Stimulated activated CD8-positive, alpha-beta memory T cell treated with anti-CD3 and anti-CD28 coated beads, Interleukin-2, amount 100 ng/mL, for 48 hours (primary cell): Measurements from ENCODE around the gene AKT3.
A peak's percentile ranks its signal among the peaks of the same experiment; 100 is the strongest.
"Not testable (repeated sequence)": the region's sequence is repeated elsewhere in the genome, so short reads cannot be mapped to it uniquely, and the experiment has no call there.

Experiments
- DNase-seq, 2 donors: peaks; one replicate each; pipeline ENCODE4 v3.0.0-alpha.2; 2020; ENCODE audit warnings: low read depth in 2 of 2

AKT3 gene

DNA sequence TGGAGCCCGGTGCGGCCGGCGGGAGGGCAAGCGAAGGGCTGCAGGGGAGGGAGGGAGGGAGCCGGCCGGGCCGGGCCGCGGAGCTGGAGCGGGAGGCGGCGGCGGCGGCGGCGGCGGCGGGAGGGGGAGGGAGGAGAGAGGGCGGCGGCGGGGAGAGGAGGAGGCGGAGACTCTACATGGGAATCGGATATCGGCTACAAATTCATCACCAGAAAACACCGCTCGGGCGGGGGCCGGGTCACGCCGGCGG, at the start of gene AKT3:
AKT3 (minus strand) TSS at position 42 of the 250 bp plus-strand sequence. CDS start 7,073 bp downstream, outside the sequence.
- DNase-seq, result peak in 1 of 2 donors; percentile 64

DNA sequence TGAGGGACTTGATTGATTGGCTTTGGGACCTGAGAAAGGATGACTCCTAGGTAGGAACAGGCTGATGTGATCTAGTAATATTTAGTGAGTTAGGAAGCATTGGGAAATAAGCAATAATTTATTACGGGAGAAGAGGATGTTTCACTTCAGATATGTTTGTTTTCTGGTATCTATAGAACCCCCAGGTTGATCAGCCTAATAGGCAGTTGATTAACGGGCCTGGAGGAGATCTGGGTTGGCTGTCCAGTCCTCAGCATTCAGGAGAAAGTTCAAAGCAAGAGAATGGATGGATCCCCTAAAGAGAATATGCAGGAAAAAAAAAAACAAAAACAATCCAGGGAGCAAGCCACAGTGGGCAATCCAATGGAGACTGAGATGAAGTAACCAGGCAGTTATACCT, 48.2 kb upstream of the AKT3 start:
- DNase-seq, result no peak

DNA sequence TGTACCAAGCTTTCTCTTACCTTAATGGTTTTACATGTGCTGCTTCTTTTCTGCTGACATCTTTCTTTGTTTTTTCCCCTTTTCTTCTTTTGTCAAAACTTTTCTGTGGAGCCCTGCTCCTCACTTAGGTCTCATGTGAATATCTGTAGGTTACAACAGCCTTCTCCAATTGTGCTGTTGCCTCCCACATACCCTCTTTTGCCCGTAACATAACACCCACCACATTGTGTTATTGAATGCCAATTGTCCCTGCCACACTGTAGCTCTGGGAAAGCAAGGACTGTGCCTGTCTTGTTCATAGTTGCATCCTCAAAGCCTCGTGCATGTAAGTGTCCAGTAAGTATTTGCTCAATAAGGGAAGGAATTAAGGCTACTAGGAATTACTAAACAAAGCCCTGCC, 46.3 kb upstream of the AKT3 start:
- DNase-seq, result no peak

DNA sequence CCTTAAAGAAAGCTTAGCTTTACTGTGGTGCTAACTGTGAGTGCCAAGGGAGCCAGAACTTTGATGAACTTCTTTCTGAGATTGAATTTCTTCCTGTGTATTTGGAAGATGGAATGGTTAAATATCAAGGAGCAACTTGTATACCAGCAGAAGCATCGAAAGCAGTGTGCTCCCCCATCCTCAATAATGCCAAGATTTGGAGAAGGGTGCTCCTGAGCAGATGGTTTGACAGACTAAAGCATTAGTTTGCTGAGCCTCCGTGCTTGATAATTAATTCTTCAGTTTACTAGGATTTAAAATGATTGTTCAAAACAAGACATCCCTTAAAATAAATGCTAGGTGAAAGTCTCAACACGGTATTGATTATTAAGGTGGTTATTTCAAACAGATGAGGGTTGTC, 42.4 kb upstream of the AKT3 start:
- no peak for DNase-seq

DNA sequence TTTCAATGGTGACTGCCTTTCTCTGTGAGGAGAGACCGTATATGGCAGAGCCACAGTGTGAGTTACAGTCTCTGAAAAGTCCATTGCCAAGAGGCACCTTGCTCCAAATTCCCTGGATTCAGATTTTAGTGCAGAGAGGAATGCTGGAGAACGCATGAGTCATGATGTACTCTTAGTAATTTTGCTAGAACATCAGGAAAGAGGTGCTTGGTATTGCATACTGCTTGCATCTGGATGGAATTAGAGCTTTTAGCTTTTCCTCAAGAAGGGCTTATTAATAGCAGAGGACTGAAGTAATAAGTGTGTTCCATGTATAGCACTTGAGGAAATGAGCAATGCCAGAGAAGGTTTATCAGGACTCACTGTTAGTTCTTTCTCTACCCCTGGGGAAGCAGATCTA, 40.5 kb upstream of the AKT3 start:
- DNase-seq, result no peak

DNA sequence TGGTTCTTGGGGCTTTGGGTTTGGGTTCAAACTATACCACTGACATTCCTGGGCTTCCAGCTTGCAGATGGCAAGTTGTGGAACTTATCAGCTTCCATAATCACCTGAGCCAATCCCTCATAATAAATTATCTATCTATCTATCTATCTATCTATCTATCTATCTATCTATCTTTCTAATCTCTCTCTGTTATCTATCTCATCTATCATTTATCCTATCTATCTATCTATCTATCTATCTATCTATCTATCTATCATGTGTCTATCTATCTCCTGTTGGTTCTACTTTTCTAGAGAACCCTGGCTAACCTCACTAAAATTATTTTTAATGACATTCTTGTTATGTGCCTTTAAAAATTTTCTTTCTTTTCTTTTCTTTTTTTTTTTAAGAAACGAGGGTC, 35.8 kb upstream of the AKT3 start:
- no peak for DNase-seq

DNA sequence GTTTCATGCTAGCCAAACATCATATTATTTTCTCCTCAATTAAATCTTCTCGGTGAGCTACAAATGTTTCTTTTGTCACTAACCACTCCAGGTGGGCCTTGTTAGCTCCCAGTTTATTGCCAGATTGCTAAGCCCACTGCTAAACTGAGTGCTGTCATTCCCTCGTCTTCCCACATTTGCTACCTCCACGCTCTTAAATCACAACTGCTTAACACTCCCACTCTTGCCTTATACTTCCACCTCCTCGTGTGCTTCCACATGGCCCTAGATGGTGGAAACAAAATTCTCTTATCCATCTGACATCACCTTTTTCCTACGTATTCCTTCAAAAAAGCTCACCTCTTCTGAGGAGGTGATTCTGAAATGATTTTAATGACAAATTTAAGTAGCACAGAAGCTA, 34.6 kb upstream of the AKT3 start:
- no peak for DNase-seq

DNA sequence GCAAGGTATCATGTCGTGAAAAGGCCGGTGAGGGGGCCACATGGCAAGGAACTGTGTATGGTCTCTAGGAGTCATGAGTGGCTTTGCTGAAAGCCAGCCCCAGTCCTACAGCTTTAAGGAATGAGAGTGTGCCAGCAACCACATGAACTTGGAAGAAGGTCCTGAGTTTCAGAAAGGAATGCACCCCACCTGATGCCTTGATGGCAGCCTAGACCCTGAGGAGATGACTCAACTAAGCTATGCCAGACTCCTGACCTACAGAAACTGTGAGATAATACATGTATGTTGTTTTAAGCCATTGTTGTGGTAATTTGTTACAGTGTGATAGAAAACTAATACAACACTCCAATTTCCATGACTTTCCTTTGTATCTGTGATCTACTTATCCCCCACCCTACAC, 33.5 kb upstream of the AKT3 start:
- no peak for DNase-seq

DNA sequence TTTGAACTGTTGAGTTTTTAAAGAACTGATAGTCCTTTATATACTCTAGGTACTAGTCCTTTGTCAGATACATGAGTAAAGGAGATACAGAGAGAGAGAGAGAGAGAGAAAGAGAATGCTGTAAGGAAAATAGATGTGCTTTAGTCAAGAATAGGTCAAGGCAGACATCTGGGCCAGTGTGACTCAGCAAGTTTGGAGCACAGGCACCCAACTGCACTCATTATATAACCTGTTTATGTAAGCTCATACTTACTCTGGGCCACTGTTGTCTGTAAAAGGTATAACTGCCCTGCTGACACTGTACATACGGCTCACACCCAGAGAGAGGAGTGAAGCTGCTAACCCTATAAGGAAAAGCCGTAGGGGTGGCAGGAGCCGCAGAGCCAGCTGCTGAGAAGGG, 32.2 kb upstream of the AKT3 start:
- DNase-seq, result no peak

DNA sequence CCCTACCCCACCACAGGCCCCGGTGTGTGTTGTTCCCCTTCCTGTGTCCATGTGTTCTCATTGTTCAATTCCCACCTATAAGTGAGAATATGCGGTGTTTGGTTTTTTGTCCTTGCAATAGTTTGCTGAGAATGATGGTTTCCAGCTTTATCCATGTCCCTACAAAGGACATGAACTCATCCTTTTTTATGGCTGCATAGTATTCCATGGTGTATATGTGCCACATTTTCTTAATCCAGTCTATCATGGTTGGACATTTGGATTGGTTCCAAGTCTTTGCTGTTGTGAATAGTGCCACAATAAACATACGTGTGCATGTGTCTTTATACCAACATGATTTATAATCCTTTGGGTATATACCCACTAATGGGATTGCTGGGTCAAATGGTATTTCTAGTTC, 27.0 kb upstream of the AKT3 start:
- DNase-seq, result not testable (repeated sequence)

DNA sequence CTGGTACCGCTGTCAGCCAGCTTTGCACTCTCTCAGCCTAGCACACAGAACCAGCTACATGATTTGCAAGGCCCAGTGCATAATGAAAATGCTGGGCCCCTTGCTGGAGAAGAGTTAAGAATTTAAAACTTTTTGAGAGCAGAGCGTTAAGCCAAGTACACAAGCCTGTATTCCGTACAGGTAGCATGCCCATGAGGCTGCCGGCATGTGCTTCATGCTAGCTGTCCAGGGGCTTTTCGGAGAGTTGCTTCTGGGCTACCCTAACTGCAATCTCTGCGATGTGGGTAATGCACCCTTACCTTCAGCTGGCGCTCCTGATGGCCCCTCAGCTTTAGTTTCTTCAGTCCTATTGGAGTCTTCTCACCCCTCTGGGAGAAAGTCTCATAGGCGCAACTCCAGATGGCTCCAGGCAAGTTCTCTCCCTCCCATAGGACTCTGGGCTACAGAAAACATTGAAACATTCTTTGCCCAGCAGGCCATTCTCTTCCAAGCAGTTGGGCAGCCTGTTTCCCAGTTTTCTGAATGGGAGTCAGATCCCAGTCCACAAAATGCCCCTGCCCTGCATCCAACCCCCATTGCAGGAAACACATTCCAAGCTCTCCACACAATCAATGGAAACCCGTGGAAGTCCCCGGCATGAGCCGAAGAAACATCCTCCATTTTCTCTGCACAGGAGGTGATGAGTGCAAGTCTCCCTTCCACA, 5.7 kb upstream of the AKT3 start:
- DNase-seq, result no peak

DNA sequence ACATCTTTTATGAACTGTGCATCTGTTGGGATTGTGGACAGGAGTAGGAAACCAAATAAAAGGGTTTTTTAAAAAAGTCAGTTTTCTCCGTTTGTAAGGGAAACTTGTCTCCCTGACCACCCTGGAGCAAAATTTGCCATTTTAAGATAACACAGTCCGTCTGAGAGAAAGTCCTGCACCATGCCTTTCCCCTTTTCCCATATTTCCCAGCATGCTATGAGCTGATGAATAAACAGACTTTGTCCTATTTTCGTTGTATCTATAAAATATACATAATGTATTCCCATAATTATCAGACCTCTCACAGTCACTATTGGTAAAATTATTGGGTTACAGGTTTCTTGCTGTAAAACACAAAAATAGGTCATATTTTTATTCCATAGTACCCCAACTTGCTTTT, 1.7 kb upstream of the AKT3 start:
- DNase-seq, result no peak

DNA sequence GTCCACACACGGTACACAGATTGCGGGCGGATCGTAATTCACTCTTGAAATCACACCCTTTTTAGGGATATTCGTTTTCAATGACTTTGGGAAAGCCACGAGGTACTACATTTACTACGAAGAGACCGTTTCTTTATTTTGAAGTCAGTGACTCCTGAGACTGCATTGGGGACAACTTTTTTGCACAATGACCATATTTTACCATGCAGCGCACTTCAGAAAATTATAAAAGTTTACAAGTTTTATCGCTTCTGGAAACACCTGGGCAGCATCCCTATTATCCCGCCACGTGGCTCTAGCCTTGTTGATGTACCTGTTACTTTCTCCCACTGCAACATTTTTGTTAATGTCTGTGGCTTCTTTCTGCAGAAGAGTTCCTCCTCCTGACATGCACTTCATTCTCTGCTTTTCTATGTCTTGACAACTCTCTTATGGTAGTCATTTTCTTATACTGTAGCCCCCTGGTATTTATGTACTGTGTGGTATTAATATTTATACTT, 1.3 kb upstream of the AKT3 start:
- DNase-seq, result no peak

DNA sequence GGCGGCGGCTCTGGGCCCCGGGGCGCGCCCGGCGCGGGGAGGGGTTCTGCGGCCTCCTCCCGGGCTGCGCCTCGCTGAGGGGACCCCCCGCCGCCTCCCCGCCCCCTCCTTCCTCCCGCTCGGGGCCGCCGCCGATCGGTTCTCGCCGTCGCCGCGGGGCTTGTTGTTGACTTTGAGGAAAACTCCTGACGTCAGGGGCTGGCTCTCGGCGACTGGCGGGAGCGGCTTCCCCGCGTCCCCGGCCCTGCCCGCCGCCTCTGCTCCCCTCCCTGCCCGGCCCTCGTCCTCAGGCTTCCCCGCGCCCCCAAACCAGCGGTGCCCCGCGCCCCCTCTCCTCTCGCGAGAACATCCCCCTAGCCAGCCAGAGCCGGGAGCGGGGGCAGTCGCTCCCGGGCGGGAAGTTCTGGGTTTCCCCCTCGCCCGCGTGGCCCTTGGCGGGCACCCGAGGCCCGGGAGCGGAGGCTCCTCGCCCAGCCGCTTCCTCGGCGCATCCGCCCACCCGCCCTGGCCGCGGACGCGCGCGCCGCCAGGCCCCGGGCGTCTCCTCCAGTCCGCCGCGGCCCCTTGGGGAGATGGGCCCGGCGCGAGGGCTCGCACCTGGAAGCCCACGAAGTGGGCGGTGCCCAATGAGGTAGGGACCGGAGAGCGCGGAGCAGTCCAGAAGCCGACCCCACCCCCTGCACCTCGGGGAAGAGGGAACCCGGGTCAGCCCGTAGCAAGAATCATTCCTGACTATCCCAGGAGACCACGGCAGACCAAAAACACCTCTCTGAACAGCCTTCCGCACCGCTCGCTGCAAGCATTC, 611 bp upstream of the AKT3 start:
- DNase-seq, result peak; percentile 74

DNA sequence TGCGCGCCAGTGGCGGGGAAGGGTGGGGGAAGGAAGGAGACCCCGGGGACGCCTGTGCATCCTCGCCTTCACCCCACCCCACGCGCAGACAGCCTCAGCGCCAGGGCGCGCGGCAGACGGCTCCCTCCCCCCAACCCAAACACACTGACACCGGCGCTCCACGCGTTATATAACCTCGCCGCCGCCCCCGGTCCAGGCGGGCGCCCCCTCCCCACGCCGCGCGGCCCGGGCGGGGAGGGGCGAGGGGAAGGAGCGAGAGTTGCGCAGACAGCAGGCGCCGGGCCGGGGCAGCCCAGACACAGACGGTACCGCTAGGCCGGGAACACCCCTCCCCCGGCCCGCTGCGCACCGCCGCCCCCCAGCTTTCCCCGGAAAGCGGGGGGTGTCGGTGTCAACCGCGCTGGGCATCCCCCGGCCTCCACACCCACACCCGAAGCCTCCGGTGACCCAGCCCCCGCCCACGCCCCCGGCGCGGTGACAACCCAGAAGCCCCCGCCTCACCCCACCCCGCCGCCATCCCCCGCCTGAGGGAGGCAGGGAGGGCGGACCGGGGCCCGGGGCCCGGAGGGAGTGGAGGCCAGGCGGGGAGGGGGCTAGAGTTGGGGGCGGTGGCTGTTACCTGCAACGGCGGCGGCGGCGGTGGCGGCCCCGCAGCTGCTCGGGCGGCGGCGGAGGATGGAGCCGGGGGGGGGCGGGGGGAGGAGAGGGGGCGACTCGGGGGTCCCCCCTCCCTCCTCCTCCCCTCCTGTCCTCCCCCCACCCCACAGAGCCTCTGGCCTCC, 432 bp downstream of the AKT3 start:
- peak; percentile 40 to 62 for DNase-seq

DNA sequence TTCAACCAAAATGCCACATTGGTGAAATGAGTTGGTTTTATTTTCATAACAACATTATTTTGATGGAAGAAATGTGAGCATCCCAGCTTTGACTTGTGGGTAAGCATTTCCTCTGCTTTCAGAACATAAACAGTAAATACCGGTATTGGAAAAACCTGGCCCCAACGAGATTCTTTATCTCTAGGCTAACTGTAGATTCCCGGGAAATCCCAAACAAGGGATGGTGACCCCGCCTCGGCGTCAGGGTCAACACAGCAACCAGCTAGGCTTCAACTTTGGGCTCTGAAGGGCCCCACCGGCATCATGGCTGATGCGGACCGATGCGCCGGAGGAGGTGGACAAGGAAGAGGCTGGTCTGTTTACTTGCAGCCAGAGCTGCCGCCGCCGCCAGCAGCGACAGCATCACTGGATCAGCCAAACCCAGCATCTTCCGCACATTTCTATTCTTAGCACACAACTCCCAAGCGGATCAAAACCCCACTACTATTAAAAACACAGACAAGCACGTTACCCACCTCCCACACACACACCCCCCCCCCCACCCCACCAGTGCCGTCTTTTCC, 1.1 kb downstream of the AKT3 start:
- peak; percentile 32 to 42 for DNase-seq

DNA sequence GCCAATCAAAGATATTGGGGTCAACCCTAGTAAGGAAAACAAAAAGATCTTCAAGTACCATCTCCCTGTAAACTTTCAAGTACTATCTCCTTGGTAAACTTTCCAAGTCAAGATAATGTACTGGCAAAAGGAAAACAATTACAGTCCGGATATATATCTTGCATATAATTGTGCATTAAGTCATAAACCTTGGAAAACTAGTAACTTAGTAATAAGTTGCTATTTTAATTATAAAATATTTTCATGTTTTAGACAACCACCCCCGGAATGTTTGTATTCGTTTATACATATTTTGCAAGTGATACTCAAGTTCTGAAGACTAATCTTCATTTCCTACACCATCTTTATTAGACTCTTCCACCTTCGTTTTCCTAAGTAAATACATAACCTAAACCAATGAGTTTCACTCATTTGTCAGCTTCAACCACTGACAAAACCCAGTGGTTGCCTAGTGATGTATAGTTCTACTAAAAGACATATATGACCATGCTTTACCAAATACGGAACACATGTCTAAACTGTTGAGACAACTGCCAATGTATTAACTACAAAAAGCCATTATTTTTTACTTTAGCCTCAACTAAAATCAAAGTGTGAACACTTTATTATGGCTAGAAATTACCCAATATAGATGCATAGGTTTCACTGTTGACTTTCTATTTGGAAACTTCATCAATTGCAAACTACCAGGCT, 1.7 kb downstream of the AKT3 start:
- no peak for DNase-seq

DNA sequence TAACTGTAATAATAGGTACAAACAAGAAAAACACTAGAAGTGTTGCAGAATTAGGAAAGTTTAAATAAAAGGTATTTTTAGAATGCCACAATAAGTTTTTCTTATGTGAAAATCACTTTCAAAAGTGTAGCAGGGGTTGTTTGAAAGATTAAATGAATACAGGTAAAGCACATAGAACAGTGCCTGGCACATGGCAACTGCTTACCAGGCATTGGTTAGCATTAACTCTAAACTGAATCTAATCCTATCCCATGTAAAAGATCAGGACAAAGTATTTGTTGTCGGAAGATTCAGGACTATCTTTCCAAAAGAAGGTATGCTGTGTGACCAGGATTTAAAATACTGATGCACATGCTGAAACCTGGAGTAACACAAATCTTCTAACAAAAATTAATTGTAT, 3.3 kb downstream of the AKT3 start:
- DNase-seq, result no peak

DNA sequence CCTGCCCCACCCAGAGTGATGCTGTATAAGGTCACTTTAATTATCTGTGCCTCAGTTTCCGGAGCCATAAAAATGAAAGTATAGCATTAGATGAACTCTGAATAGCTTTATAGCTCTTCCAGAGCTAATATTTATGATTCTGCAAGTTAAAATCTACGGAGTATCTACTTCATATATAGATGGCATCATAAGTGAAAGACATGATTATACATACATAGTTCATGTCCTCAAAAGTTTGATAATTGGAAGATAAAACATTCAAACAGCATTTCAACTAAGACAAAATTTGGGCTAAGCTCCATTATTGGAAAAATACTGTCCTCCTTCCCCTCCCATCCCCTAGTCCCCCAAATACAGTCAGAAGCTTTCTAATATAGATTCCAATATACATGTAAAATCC, 4.2 kb downstream of the AKT3 start:
- no peak for DNase-seq

DNA sequence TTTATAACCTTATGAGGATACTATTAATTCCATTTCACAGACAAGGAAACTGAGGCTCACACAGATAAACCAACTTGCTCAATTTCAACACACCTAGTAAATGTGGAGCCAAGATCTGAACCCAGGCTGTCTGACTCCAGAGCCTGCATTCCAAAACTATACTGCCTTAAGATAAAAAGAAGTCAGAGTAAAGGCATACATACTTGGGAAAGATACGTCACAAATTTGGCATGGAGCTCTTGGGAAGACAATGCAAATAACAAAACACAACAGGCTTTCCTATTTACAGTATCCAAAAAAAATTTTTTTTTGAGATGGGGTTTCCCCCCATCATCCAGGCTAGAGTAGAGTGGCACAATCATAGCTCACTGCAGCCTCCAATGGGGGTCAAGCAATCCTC, 5.9 kb downstream of the AKT3 start:
- no peak for DNase-seq

DNA sequence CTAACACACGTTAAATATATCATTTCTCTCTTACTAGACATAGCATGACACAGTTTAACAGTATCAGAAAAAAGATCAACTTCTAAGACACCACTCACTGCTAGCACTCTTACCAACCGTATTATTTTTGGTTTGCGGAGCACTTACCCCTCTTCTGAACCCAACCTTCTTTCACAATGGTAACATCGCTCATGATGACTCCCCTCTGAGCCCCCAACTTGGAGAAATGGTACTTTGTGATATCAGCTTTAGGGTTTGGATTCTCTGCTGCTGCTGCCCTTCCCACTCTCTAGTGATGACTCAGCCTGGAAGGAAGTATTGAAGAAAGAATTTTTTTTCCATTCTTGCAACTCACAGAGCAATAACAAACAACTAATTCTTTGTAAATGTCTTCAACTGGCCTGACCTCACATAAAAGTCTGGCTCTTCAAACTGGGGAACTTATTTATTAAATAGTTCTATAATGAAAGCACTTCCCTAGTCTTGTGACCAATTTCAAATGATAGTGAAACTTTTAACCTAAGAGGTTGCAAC, 7.0 kb downstream of the AKT3 start:
- no peak for DNase-seq

DNA sequence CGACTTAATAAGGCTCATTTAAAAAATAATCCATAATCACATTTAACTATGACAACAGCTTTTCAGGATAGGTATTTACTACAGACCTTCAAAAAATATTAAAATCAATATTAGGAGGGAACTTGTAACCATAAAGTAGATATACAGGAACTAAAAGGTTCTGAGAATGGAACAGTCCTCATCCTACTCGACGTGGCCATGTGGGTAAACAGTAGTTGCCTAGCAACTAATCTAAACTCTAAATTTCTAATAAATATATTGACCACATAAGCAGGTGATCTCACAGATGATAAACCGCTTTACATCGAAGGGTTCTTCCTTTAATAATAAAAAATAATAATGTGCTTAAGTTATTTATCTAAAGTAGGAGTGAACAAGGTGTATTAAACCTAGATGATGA, 7.9 kb downstream of the AKT3 start:
- DNase-seq, result no peak
